ENCODE measurements around the gene WNT3. TPM values are rescaled to one million over a fixed set of nuclear protein-coding genes. Genes with fewer than 3 reads are reported as not detected.

The WNT3 gene
- total and polyA plus RNA-seq, 2 of the 8 experiments (the other 6 are each of a cell fraction or from before 2014, with no cell fraction given): 0.56 to 2.0 TPM

- Histone ChIP-seq H3K14ac (ENCODE audit: insufficient read length) (no peak overlapping the region), H2BK15ac (ENCODE audit: low read length) (no peak overlapping the region), H3K9ac (replicated peaks in 1 of 4; ENCODE audit: extremely low read depth in 1 of 4, low read depth in 3 of 4, low read length in 3 of 4) (no peak overlapping the region), H4K20me1 (replicated peaks in 1 of 2; ENCODE audit: control insufficient read depth in 1 of 2, insufficient read depth in 2 of 2, low read length in 2 of 2) (peaks cover 0 to 3% of the 10 kb centered on the region in 2 experiments), H2AFZ (ENCODE audit: low read length) (no peak overlapping the region), H3K79me1 (ENCODE audit: low read depth, low read length) (no peaks in the 10 kb centered on the region), H2BK12ac (ENCODE audit: low read depth, low read length) (no peak overlapping the region), H2BK120ac (replicated peaks; ENCODE audit: low read depth, low read length) (no peak overlapping the region), H3K18ac (ENCODE audit: extremely low read depth, low read length) (no peak overlapping the region), H3K4ac (replicated peaks; ENCODE audit: insufficient read length, low read depth, low read length) (no peak overlapping the region), H3K4me1 (replicated peaks in 1 of 4; ENCODE audit: control insufficient read depth in 3 of 4, insufficient read depth in 4 of 4, low read length in 3 of 4) (no peaks in the 10 kb centered on the region), H3K27me3 (replicated peaks in 1 of 4; ENCODE audit: control insufficient read depth in 3 of 4, extremely low read depth in 1 of 4, insufficient read depth in 3 of 4, low read length in 3 of 4) (no peaks in the 10 kb centered on the region), H3K27ac (ENCODE audit: low read depth, low read length) (no peak overlapping the region), H3K56ac (replicated peaks; ENCODE audit: insufficient read length, low read depth, low read length) (no peak overlapping the region), H4K5ac (ENCODE audit: insufficient read length, low read depth, low read length) (no peak overlapping the region), H2BK20ac (ENCODE audit: low read length) (no peak overlapping the region), H3K23ac (ENCODE audit: insufficient read length) (no peak overlapping the region), H3K23me2 (ENCODE audit: low read depth, low read length) (0 out of 2 replicates have a peak, but pooled peaks cover 1% of the 10 kb centered on the region), H4K91ac (replicated peaks; ENCODE audit: insufficient read length, low read length) (no peak overlapping the region), H3K79me2 (ENCODE audit: control insufficient read depth in 1 of 2, insufficient read depth in 2 of 2, low read length in 2 of 2) (no peaks in the 10 kb centered on the region), H3K9me3 (ENCODE audit: insufficient read depth in 2 of 2, low read depth in 1 of 2, low read length in 1 of 2) (no peaks in the 10 kb centered on the region), H3K4me2 (ENCODE audit: insufficient read depth in 1 of 2, low read depth in 2 of 2, low read length in 2 of 2) (no peak overlapping the region), H4K8ac (ENCODE audit: extremely low read depth, insufficient read depth, low read length) (no peak overlapping the region), H3K36me3 (ENCODE audit: control insufficient read depth in 2 of 4, insufficient read depth in 4 of 4, low read length in 3 of 4) (no peaks in the 10 kb centered on the region), H2BK5ac (ENCODE audit: low read depth, low read length) (no peak overlapping the region), H3K4me3 (ENCODE audit: extremely low read depth in 1 of 4, insufficient read depth in 2 of 4, low read depth in 3 of 4, low read length in 4 of 4) (no peak overlapping the region), H2AK5ac (ENCODE audit: low read depth, low read length) (no peak overlapping the region)
- TF ChIP-seq BRCA1 (IDR thresholded peaks at IDR 0.05; ENCODE audit: low read depth, low read length) (no peak), TBP (IDR thresholded peaks at IDR 0.05; ENCODE audit: low read depth, low read length) (no peak), POLR2AphosphoS5 (IDR thresholded peaks at IDR 0.05; ENCODE audit: low read depth, low read length) (no peak)
- FAIRE-seq (no peak), DNase-seq (ENCODE audit: low read depth in 1 of 2, low spot score in 2 of 2) (no peak)
- ChIA-PET CTCF (ENCODE audit: partially characterized antibody) (interaction anchor here (0.5 kb wide), 1 partner anchor 43 kb away, joined by 3 read pairs; no protein-coding TSS in a partner anchor), POLR2A (ENCODE audit: partially characterized antibody) (no interaction called here)
- WGBS, 2 experiments (ENCODE audit: extremely low coverage in 1 of 2, insufficient coverage in 1 of 2, insufficient read length in 1 of 2, insufficient replicate concordance in 2 of 2, low coverage in 1 of 2, low lambda C conversion rate in 2 of 2, missing lambda C conversion rate in 1 of 2): 96% methylated on average over 4 of the region's 4 CpGs; no CpG with 5 or more reads in 1 of the 2 experiments
Observed at GRCh38 chr17:46800573-46800972, 17.9 kb downstream of the WNT3 start.

Data from H1 (cell line).